ENCODE results near the gene GINS1. TPM values are rescaled to one million over a fixed set of nuclear protein-coding genes. Genes with fewer than 3 reads are reported as not detected.

The GINS1 gene
- total RNA-seq, 2 donors from 2014 or later = 20.9 to 31.1 TPM

- ATAC-seq (replicated peaks) = no peak
- Mint-ChIP-seq H3K27ac (no peak overlapping the region), H3K4me3 (no peak overlapping the region), H3K4me1 (peaks cover 5% of the 10 kb centered on the region), H3K36me3 (ENCODE audit: low read depth) (no peaks in the 10 kb centered on the region), H3K27me3 (no peaks in the 10 kb centered on the region), H3K9me3 (no peaks in the 10 kb centered on the region)
Observed at GRCh38 chr20:25495189-25495824, 87.8 kb downstream of the GINS1 start.

DNA sequence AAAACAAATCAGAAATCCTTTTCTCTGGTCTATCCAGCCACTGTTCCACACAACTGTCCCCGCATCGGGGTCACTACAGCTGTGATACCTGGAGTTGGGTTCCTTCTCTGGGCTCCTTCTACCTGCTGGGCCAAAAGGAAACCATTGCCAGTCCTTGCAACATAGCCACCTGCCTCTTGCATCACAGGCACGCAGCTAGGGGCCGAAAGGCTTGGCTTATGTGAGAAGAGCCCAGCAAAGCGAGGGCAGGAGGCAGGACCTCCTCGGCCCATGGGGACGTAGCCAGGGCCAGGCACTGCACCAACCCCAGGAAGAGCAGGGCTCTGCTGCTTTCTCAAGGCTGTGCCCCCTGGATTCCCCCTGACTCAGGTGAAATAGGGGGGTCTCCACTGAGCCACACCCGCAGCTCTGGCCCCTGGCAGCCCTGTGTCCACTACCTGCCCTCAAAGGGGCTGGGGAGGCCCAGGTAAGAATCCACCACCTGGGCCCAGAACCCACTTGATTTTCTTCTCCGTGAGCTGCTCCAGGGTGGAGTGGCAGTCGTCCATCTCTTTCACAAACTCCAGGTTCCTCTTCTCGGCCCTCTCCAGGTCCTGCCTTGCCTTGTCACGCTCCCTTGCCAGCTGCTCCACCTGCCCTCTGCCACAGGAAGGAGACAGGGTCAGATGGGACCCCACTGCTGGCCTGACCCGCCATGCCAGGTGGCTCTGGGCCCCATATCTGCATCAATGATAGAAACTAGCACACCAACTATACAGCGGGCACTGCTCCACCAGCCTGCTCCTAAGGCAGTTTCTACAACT is 88.9 kb downstream of the GINS1 start:
- no peak for ATAC-seq (replicated peaks)
- Mint-ChIP-seq H3K9me3 (no peaks in the 10 kb centered on the region), H3K27me3 (no peaks in the 10 kb centered on the region), H3K27ac (no peak overlapping the region), H3K4me3 (no peak overlapping the region), H3K4me1 (peaks cover 5% of the 10 kb centered on the region), H3K36me3 (ENCODE audit: low read depth) (no peaks in the 10 kb centered on the region)

GRCh38 chr20:25496968-25497401 is 89.5 kb downstream of the GINS1 start:
- H3K9me3 Mint-ChIP-seq = no peaks in the 10 kb centered on the region
- no peak overlapping the region for H3K27ac Mint-ChIP-seq
- no peaks in the 10 kb centered on the region for H3K36me3 Mint-ChIP-seq (ENCODE audit: low read depth)
- peaks cover 5% of the 10 kb centered on the region for H3K4me1 Mint-ChIP-seq
- no peak for ATAC-seq (replicated peaks)
- no peak overlapping the region for H3K4me3 Mint-ChIP-seq
- H3K27me3 Mint-ChIP-seq = no peaks in the 10 kb centered on the region

DNA sequence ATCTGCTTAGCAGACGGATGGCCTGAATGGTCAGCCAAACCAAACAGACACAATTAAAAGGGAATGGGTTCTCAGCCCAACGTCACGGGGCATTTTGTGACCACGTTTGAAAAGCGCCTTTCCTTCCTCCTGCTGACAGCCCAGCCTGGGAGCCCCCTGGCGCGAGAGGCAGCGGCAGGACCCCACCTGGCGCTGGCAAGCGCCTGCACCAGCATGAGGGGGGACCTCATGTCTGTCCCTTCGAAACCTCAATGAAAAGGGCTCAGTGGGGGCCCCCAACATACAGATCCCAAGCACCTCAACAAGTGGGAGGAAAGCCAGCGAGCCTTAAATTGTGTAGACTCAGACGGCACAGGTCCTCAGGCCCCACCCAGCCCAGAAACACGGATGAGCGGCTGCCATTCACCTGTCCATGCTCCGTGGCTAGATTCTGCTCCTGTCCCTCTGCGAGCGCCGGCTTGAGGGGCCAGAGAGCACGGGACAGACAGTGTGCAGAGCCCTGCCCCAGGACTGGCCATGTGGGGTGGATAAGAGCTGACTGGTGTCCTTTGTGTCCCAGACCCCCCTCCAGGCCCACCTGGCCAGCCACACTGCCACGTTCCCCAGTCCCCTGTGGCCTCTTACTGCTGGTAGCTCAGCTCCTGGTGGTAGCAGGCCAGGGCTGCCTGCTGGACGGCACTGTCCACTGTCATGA is 90.3 kb downstream of the GINS1 start:
- Mint-ChIP-seq H3K27ac (no peak overlapping the region), H3K27me3 (no peaks in the 10 kb centered on the region), H3K36me3 (ENCODE audit: low read depth) (no peaks in the 10 kb centered on the region), H3K4me3 (no peak overlapping the region), H3K9me3 (no peaks in the 10 kb centered on the region), H3K4me1 (peaks cover 5% of the 10 kb centered on the region)
- ATAC-seq (replicated peaks) = no peak

Other genes with a start within 250 kb of the GINS1 start
- 10 to 100 TPM; 40.0 to 46.2 TPM for gene ENTPD6, start 212.0 kb upstream of the GINS1 start, total RNA-seq
- 10 to 100 TPM; 15.4 to 27.0 TPM for gene PYGB, start 159.6 kb upstream of the GINS1 start, total RNA-seq
- gene ABHD12, start 16.8 kb upstream of the GINS1 start, total RNA-seq = 10 to 100 TPM; 11.2 to 23.0 TPM
- gene NINL, start 177.9 kb downstream of the GINS1 start, total RNA-seq = 1 to 10 TPM; 1.7 to 4.6 TPM
- gene NANP, start 216.3 kb downstream of the GINS1 start, total RNA-seq = 1 to 10 TPM; 7.1 to 9.4 TPM

All from activated T-helper 17 cell treated with anti-CD3 and anti-CD28 coated beads, Interleukin-2, amount 50 U/mL, for 72 hours (primary cell).